Measurements from ENCODE around the gene NKAPL. TPM values are rescaled to one million over a fixed set of nuclear protein-coding genes. Genes with fewer than 3 reads are reported as not detected.

The NKAPL gene
- total and polyA plus RNA-seq, 2 of the 13 experiments (the other 11 are each of a cell fraction or from before 2014, with no cell fraction given): not detected

- TF ChIP-seq RERE (CRISPR knock-in tag; IDR thresholded peaks at IDR 0.05; ENCODE audit: low read depth): no peak
- 0 out of 2 replicates have a peak, but pooled peaks have one; percentile 18 for TF ChIP-seq ZNF674 (CRISPR knock-in tag; IDR thresholded peaks at IDR 0.05; ENCODE audit: low read depth)
Measured at GRCh38 chr6:28217890-28218289, 41.2 kb upstream of the NKAPL start (continued).

- Histone ChIP-seq H3K9ac (ENCODE audit: insufficient read depth, low read depth, low read length) (peak overlapping the region; percentile 68), H3K4me2 (ENCODE audit: low read depth, low read length) (peak overlapping the region; percentile 84), H3K36me3 (replicated peaks in 1 of 2; ENCODE audit: control insufficient read depth in 1 of 2, insufficient read depth in 2 of 2, low read length in 2 of 2) (no peaks in the 10 kb centered on the region), H3K4me3 (replicated peaks in 1 of 3; ENCODE audit: insufficient read depth in 1 of 3, low read depth in 2 of 3, low read length in 3 of 3) (peak overlapping the region; percentile 53 to 77 (median 56)), H3K27me3 (ENCODE audit: control insufficient read depth in 1 of 2, insufficient read depth in 2 of 2, low read length in 2 of 2) (no peaks in the 10 kb centered on the region; a peak in 1 of 5 replicates), H2AFZ (ENCODE audit: low read length) (peak overlapping the region; percentile 74), H3K27ac (ENCODE audit: extremely low read length, insufficient read depth, low read length) (peak overlapping the region; percentile 79), H4K20me1 (ENCODE audit: insufficient read depth, low read length) (no peaks in the 10 kb centered on the region), H3K79me2 (ENCODE audit: insufficient read depth, low read length) (no peaks in the 10 kb centered on the region), H3K9me3 (ENCODE audit: low read length) (no peaks in the 10 kb centered on the region), H3K4me1 (ENCODE audit: insufficient read depth, low read length) (peaks cover 55% of the 10 kb centered on the region)
- intact Hi-C loops (cut with micrococcal nuclease; ENCODE audit: unreplicated experiment) (no loop called here), in situ Hi-C loops (cut with HindIII; ENCODE audit: extremely low pct_ligation_motif_present, low pct_unique_long_range_greater_than_20kb) (no loop called here)
- CTCF ChIA-PET (ENCODE audit: low intra/inter-chr PET ratio, low total read pairs): no interaction called here
- BruUV-seq (replicated peaks): TSS peak; percentile 91
- FAIRE-seq: no peak
- ATAC-seq: peak; percentile 93
- WGBS (ENCODE audit: low lambda C conversion rate): 24% methylated on average over 27 of the region's 56 CpGs
- POLR2A ChIA-PET: interaction anchor here (0.7 to 2.6 kb wide), 18 partner anchors 9 to 1180 kb away, joined by 3 to 37 read pairs (median 8); partner anchors contain the start of genes PGBD1, ZKSCAN3, ZKSCAN4 and ZKSCAN8
- DNase-seq (ENCODE audit: low spot score): peak; percentile 70
- TF ChIP-seq FUBP1 (CRISPR knock-in tag; IDR thresholded peaks at IDR 0.05; ENCODE audit: borderline replicate concordance): no peak
- peak; percentile 31 for TF ChIP-seq IKZF4 (CRISPR knock-in tag; IDR thresholded peaks at IDR 0.05; ENCODE audit: borderline replicate concordance, low read depth, not compliant biosample characterization)
- TF ChIP-seq KLF6 (CRISPR knock-in tag; IDR thresholded peaks at IDR 0.05): peak; percentile 91
- TF ChIP-seq, protein P1, sequence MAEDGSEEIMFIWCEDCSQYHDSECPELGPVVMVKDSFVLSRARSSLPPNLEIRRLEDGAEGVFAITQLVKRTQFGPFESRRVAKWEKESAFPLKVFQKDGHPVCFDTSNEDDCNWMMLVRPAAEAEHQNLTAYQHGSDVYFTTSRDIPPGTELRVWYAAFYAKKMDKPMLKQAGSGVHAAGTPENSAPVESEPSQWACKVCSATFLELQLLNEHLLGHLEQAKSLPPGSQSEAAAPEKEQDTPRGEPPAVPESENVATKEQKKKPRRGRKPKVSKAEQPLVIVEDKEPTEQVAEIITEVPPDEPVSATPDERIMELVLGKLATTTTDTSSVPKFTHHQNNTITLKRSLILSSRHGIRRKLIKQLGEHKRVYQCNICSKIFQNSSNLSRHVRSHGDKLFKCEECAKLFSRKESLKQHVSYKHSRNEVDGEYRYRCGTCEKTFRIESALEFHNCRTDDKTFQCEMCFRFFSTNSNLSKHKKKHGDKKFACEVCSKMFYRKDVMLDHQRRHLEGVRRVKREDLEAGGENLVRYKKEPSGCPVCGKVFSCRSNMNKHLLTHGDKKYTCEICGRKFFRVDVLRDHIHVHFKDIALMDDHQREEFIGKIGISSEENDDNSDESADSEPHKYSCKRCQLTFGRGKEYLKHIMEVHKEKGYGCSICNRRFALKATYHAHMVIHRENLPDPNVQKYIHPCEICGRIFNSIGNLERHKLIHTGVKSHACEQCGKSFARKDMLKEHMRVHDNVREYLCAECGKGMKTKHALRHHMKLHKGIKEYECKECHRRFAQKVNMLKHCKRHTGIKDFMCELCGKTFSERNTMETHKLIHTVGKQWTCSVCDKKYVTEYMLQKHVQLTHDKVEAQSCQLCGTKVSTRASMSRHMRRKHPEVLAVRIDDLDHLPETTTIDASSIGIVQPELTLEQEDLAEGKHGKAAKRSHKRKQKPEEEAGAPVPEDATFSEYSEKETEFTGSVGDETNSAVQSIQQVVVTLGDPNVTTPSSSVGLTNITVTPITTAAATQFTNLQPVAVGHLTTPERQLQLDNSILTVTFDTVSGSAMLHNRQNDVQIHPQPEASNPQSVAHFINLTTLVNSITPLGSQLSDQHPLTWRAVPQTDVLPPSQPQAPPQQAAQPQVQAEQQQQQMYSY (CRISPR knock-in tag; IDR thresholded peaks at IDR 0.05): peak; percentile 74
- TF ChIP-seq ZNF296 (CRISPR knock-in tag; conservative IDR thresholded peaks at IDR 0.05): 0 out of 2 replicates have a peak, but pooled peaks have one; percentile 52
- TF ChIP-seq ZNF160 (CRISPR knock-in tag; IDR thresholded peaks at IDR 0.05): peak; percentile 64
Measured at GRCh38 chr6:28218312-28219248, 40.5 kb upstream of the NKAPL start.

All from HepG2 (cell line).